Cardiac septum (tissue), 1 donor: ENCODE measurements around the gene ENOX1. TPM values are rescaled to one million over a fixed set of nuclear protein-coding genes. Genes with fewer than 3 reads are reported as not detected.
A peak's percentile ranks its signal among the peaks of the same experiment; 100 is the strongest.
"Not testable (repeated sequence)": the region's sequence is repeated elsewhere in the genome, so short reads cannot be mapped to it uniquely, and the experiment has no call there.

ENCODE experiments used
- DNase-seq: peaks from one replicate; pipeline ENCODE4 v3.0.0-alpha.2; 2020; ENCODE audit warnings: low spot score
- intact Hi-C: fragments of 100-400 bp; cut with DNase I; formaldehyde crosslinking; loops from one replicate; pipeline ENCODE4 v1.14.0; 2022
- long read RNA-seq: library from polyadenylated mRNA; unstranded; transcript quantifications from one replicate; pipeline ENCODE4 v2.0.0, GENCODE V29; 2021
- total RNA-seq: library from RNA; stranded (reverse); fragmentation: NEBNext Ultra II Directional; extraction: Animal tissue kit (Norgen Biotek cat#: 25700); gene quantifications from one replicate; pipeline ENCODE4 v1.2.1, GENCODE V29; 2021
- donor health status: DM: no; HTN: no; CAD: no.

The ENOX1 gene
- total RNA-seq = 6.6 TPM
- long read RNA-seq, partial matches to known transcripts = 2 of 21 reads
- long read RNA-seq, other reads (novel, unspliced or antisense) = 19 of 21 reads

GRCh38 chr13:43786766-43787517, at the start of gene ENOX1:
Gene ENOX1, minus strand, starts transcription at chr13:43786972.
- DNase-seq = peak; percentile 81
- intact Hi-C loops = loop anchor here (5.0 kb wide), 2 partner anchors 100 to 480 kb away; no protein-coding TSS in a partner anchor

GRCh38 chr13:43835701-43836100, 48.9 kb upstream of the ENOX1 start:
- no peak for DNase-seq
- intact Hi-C loops = no loop called here

GRCh38 chr13:43831088-43831487, 44.3 kb upstream of the ENOX1 start:
- intact Hi-C loops = no loop called here

GRCh38 chr13:43830497-43830881, 43.7 kb upstream of the ENOX1 start:
- no peak for DNase-seq

More at GRCh38 chr13:43831088-43831487, 44.3 kb upstream of the ENOX1 start:
- no peak for DNase-seq

GRCh38 chr13:43824656-43825055, 37.9 kb upstream of the ENOX1 start:
- DNase-seq, intact Hi-C loops: not testable (repeated sequence)

More at GRCh38 chr13:43830497-43830881, 43.7 kb upstream of the ENOX1 start:
- intact Hi-C loops = no loop called here

- no peak for DNase-seq
- intact Hi-C loops = no loop called here
Observed at GRCh38 chr13:43822969-43823368, 36.2 kb upstream of the ENOX1 start.

- intact Hi-C loops = no loop called here
- DNase-seq = no peak
Observed at GRCh38 chr13:43816401-43816889, 29.7 kb upstream of the ENOX1 start.

GRCh38 chr13:43815204-43815603, 28.4 kb upstream of the ENOX1 start:
- DNase-seq = no peak
- intact Hi-C loops = no loop called here

- no peak for DNase-seq
- intact Hi-C loops = loop anchor here (5.0 to 10.0 kb wide), 2 partner anchors 69 to 614 kb away; partner anchors contain the start of genes CCDC122 and LACC1
Observed at GRCh38 chr13:43808676-43809075, 21.9 kb upstream of the ENOX1 start.

GRCh38 chr13:43805681-43806128, 18.9 kb upstream of the ENOX1 start:
- intact Hi-C loops = loop anchor here (2.0 to 10.0 kb wide), 3 partner anchors 72 to 835 kb away; partner anchors contain the start of genes CCDC122 and LACC1
- DNase-seq = no peak

GRCh38 chr13:43805071-43805468, 18.3 kb upstream of the ENOX1 start:
- intact Hi-C loops = loop anchor here (2.0 to 10.0 kb wide), 3 partner anchors 72 to 834 kb away; partner anchors contain the start of genes CCDC122 and LACC1

GRCh38 chr13:43804461-43805070, 17.8 kb upstream of the ENOX1 start:
- intact Hi-C loops = loop anchor here (2.0 to 10.0 kb wide), 5 partner anchors 73 to 834 kb away; partner anchors contain the start of genes CCDC122 and LACC1
- no peak for DNase-seq

More at GRCh38 chr13:43805071-43805468, 18.3 kb upstream of the ENOX1 start:
- DNase-seq = no peak

- intact Hi-C loops = loop anchor here (5.0 to 10.0 kb wide), 3 partner anchors 495 to 715 kb away; no protein-coding TSS in a partner anchor
- DNase-seq = no peak
Observed at GRCh38 chr13:43802511-43802910, 15.7 kb upstream of the ENOX1 start.

- intact Hi-C loops = loop anchor here (5.0 to 10.0 kb wide), 3 partner anchors 494 to 714 kb away; no protein-coding TSS in a partner anchor
Observed at GRCh38 chr13:43800828-43801227, 14.1 kb upstream of the ENOX1 start.

GRCh38 chr13:43799191-43799590, 12.4 kb upstream of the ENOX1 start:
- no peak for DNase-seq
- intact Hi-C loops = no loop called here

More at GRCh38 chr13:43800828-43801227, 14.1 kb upstream of the ENOX1 start:
- no peak for DNase-seq

GRCh38 chr13:43797869-43798268, 11.1 kb upstream of the ENOX1 start:
- DNase-seq = no peak
- intact Hi-C loops = no loop called here

GRCh38 chr13:43797159-43797558, 10.4 kb upstream of the ENOX1 start:
- DNase-seq = no peak
- intact Hi-C loops = no loop called here

GRCh38 chr13:43794416-43794815, 7.6 kb upstream of the ENOX1 start:
- intact Hi-C loops = no loop called here

GRCh38 chr13:43792076-43792881, 5.5 kb upstream of the ENOX1 start:
- intact Hi-C loops = no loop called here
- no peak for DNase-seq

More at GRCh38 chr13:43794416-43794815, 7.6 kb upstream of the ENOX1 start:
- DNase-seq = no peak
